Iris pigment epithelial cell (primary cell): ENCODE results near the gene MADCAM1.

Experiments used
- DNase-seq: peaks from one replicate; pipeline ENCODE4 v3.0.0-alpha.2; 2011; ENCODE audit warnings: low read depth

Gene MADCAM1

DNA sequence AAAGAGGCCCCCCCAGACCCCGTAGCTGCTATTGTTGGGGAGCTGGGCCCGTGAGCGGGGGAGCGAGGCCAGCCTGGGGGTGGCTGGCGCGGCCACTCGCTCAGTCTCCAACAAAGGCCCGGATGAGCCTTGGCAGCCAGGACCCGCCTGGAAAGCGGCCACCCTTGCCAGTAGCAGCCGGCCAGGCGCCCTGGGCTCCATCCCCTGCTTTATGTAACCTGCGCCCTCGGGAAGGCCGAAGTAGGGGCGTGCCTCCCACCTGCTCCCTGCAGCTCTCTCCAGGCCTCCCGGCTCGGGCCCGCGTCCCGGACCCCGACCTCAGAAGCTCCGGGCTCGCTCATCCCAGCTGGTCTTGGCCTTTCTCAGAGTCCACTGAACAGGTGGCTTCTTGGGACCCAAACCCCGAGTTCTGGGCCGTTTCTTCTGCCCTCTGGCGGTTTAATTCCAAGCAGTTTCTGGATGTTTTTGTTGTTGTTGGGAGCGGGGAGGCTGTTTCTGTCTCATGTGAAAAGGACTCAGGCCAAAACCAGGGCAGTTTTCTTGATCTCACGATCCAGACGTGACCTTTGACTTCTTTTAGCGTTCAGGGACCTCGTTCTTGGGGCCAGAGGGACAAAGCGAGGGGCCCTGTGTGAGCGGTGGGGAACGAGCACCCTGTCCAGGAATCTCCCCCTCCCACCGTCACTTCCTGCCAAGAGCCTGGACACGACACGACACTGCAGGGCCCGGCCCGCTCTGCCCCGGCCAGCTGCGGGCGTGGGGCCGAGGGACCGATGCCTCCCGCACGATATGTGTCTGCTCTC is 36.5 kb downstream of the MADCAM1 start:
- DNase-seq = peak; percentile 70

DNA sequence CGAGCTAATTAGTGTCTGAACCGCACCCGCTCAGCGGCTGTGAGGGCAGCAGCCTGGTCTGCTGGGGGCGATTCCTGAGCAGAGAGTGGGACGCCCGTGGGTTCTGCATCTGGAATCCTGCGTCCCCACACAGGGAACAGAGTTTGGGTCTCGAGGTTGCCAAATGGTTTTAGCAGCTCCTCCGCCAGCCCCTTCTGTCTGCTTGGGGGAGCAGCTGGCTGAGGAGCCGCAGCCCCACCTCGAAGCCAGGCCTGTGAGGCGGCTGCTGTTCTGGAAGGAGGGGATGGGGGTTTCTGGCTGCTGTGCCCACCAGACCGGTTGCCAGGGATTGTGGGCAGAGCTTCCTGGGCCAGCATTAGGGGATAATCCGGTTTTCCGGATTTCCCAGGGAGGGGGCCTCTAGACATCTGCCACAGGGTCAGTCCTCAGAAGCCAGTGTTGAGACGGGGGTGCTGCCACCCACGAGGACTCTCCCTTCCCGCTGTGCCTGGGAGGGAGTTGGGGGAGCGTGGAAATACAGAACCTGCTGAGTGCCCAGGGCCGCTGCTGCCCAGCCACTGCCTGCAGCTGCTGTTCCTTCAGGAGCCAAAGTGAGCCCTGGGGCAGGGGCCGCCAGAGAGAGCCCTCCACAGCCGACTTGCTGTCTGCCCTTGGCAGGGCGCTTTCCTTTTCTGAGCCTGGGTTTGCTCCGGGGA is 37.2 kb downstream of the MADCAM1 start:
- DNase-seq = no peak

DNA sequence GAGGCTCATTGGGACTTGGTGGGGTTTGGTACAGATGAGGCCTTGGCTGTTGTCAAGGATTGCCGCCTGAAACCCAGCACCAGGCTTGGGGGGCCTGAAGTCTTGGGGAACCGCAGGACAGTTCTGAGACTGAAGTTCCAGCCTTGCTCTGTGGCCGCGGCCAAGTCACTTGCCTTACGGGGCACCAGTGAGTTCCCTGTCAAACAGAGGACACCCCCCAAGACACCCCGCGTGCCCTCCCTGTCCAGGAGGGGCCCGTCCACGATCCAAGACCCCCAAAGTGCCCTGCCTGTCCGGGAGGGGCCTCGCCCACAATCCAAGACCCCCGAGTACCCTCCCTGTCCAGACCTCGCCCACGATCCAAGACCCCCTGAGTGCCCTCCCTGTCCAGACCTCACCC is 37.8 kb downstream of the MADCAM1 start:
- DNase-seq = no peak

DNA sequence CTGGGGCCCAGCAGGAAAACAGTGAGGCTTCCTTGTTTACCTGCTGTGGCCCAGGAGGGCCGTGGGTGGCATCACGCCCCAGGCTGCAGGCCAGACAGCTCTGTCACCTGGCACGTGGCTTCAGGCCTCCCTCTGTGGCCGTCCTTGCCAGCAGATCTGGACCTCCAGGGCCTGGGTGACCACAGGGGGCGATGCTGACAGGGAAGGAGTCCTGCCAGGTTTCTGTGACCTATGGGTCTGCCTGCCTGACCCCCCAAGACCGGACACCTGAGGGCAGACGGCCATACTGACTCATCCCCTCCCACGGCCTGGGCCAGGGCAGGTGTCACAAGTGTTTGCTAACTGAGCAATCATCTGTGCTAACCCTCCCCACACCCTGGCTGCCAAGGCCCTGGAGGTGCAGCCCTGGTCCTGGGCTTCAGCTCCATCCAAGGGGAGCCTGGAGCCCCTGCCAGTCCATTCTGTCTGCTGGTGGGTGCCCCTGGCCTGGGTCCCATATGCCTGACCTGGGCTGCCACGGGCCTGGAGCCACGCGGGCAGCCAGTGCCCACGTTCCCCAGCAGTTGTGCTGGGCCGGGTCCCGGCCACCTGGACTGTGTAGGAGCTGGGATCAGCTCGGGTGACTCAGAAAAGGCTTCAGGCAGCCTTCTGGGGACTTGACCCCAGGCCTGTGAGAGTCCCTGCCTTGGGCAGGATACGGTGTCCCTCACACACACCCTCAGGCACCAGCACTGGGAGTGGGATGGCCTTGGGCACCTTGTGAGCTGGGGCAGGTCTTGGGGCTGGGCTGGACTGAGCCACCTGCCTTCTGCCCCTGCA is 38.9 kb downstream of the MADCAM1 start:
- peak; percentile 37 for DNase-seq

DNA sequence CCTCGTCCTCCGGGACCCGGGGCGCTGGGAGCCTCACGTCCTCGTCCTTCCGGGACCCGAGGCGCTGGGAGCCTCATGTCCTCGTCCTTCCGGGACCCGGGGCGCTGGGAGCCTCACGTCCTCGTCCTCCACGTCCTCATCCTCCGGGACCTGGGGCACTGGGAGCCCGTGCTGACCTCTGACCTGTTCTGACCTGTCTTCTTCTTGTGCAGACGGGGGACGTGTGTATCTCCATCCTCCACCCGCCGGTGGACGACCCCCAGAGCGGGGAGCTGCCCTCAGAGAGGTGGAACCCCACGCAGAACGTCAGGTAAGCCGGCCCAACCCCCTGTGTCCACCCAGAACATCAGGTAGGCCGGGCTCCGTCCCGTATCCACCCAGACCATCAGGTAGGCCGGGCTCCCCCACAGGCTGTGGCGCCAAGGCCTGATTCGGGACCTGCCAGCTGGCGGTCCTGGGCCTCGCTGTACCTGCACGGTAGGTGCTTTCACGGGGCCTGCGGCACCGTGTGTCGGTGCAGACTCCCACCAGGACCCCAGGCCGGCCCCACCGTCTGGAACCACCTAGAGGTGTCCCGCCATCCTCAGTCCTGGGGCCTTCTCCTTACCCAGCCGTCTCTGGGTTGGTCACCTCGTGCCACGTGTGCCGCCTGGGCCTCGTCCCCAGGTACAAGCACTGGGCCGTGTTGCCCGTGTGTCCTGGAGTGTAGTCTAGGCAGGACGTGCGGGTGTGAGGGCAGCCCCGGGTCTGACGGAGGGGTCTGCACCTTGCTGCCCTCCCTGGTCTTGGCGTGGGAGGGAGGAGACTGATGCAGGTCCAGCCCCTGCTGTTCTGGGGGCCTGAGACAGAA is 40.0 kb downstream of the MADCAM1 start:
- DNase-seq = no peak

DNA sequence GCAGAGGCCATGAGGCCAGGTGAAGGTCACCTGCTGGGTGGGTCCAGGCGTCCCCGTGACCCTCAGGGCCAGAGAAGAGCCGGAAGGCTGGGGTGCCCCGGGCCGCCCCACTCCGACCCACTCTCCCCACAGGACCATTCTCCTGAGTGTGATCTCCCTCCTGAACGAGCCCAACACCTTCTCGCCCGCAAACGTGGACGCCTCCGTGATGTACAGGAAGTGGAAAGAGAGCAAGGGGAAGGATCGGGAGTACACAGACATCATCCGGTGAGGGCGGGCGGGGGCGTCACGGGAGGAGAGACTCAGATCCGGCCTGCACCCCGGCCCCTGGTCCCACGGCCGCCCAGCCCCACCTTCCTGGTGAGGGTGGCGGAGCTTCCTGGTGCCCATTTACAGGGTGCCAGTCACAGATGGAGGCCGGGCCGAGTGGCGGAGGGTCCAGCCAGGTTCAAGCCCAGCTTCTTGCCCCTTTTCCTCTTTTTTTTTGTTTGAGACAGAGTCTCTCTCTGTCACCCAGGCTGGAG is 40.7 kb downstream of the MADCAM1 start:
- DNase-seq = no peak

DNA sequence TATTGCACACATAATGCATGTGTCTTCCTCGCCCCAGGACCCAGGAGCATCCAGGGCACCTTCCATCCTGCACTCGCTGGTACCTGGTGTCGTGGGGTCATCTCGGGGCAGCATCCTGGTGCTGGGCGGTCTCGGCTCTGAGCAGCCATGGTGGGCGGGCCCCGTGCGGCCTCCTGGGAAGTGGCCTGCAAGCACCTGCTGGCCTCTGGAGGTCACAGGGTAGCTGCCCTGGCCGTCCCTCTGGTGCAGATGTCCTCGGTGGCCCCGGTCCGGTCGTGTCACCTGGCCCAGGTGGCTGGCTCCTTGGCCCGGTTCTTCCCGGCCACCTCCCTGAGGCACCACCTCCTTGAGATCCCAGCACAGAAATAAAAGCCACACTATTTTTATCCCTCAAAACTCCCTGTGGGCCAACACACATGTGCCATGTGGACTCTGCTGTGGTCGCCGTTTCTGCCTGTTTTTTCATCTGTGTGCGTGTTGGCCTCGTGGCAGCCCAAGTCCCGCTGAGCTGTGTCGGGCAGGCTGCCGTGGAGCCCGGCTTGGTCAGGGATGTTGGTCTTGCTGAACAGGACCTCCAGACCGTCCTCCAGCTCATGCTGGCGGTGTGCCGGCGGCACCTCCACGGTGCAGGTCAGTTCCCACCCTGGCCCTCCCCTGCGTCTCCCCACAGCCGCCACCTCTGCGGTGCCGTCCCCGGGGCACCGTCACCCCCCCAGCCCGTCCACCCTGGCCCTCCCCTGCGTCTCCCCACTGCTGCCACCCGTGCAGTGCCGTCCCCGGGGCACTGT is 42.5 kb downstream of the MADCAM1 start:
- no peak for DNase-seq

DNA sequence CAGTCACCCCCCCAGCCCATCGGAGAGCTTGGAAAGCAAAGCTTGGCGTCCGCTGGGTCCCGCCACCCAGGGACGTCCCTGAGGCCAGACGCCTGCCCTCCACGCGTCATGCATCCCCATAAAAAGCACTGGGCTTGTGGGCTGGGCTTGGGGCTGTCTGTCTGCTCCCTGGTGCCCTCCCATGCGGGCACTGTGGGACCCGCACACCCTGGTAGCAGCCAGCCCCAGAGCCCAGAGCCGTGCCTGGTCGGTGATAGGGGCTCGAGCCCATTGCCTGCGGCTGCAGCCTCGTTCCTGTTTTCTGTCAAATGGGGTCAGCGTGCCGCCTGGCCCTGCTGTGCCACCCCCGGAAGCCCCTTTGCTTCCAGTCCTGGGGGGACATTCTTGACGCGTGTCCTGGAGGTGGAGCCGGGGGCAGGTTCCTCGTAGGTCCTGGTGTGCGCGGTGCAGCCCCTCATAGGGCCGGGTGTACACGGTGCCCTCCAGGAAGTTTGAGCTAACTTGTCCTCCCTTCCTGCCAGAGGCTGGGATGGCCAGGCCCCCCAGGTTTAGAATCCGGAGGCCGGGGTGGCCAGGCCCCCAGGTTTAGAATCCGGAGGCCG is 43.2 kb downstream of the MADCAM1 start:
- no peak for DNase-seq

DNA sequence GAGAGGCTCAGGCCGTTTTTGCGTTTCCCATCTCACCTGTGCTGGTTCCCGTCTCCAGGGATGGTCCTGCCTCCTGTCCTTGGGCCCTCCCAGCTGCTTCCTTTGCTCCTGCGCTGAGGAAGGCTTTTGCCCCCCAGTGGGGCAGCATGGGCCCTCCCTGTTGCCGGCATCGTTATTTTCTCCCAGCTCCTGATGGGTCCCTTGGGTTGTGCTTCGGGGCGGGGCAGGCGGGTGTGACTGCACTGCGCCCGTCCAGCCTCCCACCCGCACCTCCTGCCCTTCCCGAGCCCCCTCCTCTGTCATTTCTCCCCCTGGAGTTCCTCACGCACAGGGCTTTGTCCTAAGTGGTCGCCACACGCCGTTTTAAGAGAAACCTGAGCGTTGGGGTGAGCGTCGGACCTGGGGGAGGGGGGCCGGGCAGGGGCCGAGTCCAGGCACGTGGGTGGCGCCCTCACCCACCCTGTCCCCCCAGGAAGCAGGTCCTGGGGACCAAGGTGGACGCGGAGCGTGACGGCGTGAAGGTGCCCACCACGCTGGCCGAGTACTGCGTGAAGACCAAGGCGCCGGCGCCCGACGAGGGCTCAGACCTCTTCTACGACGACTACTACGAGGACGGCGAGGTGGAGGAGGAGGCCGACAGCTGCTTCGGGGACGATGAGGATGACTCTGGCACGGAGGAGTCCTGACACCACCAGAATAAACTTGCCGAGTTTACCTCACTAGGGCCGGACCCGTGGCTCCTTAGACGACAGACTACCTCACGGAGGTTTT is 44.8 kb downstream of the MADCAM1 start:
- DNase-seq = no peak

DNA sequence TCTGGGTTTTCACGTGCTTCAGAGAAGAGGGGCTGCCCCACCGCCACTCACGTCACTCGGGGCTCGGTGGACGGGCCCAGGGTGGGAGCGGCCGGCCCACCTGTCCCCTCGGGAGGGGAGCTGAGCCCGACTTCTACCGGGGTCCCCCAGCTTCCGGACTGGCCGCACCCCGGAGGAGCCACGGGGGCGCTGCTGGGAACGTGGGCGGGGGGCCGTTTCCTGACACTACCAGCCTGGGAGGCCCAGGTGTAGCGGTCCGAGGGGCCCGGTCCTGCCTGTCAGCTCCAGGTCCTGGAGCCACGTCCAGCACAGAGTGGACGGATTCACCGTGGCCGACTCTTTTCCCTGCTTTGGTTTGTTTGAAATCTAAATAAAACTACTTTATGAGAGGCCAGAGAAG is 45.4 kb downstream of the MADCAM1 start:
- DNase-seq = no peak

DNA sequence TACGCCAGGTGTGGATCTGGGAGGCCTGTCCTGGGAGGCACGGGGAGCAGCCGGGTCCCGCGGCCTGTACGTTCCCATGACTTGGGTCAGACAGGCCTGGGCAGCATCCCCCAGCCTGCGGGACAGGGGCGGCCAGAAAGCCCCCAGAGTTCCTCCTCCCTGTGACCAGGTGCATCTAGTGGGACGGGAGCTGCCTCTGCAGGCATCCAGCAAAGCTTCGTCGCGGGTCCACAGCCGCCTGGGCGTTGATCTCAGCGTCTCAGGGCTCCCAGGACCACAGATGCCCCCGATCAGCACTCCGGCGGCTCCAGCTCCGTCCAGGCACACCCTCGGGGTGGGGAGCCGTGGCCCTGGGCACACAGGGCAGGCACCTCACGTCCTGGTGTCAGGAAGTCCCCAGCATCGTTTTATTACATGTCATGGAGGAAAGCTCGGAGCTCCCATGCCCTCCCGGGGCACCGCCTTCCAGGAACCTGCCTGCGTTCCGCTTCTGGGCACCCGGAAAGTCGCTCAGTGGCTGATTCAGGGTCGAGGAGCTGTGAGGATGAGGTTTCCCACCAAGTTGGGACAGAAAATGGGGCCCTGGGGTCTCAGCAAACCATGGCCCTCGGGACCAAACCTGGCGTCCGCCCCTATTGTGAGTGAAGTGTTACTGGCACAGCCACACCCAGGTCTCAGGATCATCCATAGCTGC is 46.0 kb downstream of the MADCAM1 start:
- DNase-seq = no peak

DNA sequence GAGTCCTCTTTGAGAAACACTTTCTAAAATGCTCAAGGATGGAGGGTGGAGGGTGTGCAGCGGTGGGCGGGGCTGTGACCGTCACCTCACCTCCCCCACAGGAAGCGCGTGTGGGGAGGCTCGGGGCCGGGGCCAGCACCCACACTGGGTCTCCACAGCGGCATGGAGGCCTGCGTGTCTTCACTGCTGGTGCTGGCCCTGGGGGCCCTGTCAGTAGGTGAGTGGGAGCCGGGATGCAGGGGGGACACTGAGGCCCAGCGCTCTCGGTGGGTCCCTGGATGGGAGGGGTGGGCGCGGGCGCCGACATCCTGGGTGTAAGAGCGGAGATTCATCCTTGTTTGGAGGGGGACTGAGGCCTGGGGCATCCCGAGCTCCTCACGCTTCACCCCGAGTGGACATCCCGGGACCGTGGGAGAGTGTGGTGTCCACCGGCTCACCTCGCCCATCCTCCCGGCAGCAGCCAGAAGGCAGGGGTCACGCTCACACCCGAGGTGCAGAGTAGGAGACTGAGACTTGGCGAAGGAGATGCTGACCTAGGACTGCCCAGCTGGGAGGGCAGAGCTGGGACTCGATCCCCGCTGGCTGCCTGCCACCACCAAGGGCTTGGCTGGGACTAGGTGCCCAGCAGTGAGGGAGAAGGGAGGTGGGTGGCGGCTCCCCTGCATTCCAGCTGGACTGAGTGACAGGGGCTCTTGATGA is 47.8 kb downstream of the MADCAM1 start, which contains the start of gene GZMM:
Gene GZMM (plus strand): TSS at position 144 of the 699 bp plus-strand sequence. CDS start 19 bp downstream, at position 163.
- no peak for DNase-seq

DNA sequence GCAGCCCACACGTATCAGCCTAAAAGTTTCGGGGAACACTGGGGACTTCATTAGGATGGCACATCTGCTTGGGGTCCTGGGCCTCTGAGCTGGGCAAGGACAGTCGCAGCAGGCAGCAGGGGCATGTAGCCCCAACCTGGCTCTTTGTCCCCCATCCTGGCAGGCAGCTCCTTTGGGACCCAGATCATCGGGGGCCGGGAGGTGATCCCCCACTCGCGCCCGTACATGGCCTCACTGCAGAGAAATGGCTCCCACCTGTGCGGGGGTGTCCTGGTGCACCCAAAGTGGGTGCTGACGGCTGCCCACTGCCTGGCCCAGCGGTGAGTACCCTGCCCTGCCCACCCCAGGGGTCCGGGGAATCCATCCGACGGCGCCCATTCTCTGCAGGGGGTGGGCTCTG is 50.8 kb downstream of the MADCAM1 start:
- no peak for DNase-seq

DNA sequence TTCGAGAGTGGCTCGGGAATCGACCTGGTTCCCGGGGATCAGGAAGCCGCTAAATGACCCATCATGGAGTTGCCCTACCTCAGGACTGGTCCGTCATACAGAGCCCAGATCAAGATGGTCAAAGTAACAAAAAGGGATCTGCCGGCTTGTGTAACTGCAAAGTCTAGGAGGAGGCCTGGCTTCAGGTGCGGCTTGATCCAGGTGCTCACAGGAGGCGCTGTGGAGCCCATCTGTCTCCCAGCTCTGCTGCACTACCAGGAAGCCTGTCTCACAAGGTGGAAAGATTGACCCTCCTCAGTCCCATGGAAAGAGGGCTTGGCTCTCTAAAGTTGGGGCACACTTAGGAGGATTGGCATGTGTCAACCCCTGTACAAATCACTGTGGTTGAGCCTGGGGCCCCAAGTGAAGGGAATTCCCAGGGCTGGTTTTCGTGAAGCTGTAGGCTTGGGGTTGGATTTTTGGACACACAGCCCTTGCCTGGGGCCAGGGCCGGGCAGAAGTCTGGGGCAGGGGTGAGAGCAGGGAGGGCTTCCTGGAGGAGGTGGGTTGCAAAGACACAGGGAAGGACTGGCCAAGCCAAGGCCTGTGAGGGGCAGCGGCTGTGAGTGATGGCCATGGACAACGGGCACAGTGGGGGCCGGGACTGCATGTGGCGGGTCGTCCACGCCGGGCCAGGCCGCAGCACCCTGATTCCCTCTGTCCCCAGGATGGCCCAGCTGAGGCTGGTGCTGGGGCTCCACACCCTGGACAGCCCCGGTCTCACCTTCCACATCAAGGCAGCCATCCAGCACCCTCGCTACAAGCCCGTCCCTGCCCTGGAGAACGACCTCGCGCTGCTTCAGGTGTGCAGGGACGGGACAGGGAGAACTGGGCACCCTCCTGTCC is 51.8 kb downstream of the MADCAM1 start:
- no peak for DNase-seq

DNA sequence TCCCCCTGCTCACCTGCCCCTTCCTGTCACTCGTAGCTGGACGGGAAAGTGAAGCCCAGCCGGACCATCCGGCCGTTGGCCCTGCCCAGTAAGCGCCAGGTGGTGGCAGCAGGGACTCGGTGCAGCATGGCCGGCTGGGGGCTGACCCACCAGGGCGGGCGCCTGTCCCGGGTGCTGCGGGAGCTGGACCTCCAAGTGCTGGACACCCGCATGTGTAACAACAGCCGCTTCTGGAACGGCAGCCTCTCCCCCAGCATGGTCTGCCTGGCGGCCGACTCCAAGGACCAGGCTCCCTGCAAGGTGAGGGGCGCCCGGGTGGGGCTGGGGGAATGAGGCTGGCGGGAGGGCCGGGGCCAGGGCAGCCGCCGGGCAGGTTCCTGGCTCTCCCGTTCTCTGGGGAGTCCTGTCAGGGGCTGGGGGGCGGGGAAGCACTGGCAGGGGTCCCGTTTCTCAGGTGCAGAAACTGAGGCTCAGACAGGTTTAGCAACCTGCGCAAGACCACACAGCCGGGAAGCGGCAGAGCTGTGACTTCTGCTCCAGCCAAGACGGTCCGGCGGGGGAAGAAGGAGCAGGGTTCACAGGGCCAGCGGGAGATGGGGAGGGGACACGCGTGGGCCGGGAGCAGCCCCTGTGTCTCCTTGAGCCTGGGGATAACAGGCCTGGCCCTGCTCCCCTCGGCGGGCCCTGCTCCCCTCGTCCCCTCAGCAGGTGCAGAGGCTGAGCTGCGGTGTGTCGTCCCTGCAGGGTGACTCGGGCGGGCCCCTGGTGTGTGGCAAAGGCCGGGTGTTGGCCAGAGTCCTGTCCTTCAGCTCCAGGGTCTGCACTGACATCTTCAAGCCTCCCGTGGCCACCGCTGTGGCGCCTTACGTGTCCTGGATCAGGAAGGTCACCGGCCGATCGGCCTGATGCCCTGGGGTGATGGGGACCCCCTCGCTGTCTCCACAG is 52.9 kb downstream of the MADCAM1 start:
- no peak for DNase-seq

DNA sequence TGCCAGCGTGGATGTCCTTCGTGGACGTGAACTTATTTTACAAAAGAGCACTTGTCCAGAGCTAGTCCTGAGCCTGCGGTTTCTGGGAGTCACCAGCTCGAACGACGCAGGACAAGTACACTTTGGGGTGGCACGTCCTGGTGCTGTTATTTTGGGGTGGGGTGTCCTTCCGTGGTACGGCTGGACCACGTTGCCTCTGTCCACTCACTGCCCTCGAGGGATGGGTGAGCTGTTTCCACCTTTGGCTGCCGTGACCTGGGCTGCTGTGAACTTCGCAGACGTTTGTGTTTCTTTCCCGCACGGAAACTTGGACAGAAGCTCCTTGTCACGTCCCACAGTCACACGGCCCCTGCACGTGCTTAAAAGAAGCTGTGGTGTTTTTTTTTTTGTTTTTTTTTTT is 58.5 kb downstream of the MADCAM1 start:
- DNase-seq = no peak
